ENCODE results near the gene GSG1L2.

Gene GSG1L2

DNA sequence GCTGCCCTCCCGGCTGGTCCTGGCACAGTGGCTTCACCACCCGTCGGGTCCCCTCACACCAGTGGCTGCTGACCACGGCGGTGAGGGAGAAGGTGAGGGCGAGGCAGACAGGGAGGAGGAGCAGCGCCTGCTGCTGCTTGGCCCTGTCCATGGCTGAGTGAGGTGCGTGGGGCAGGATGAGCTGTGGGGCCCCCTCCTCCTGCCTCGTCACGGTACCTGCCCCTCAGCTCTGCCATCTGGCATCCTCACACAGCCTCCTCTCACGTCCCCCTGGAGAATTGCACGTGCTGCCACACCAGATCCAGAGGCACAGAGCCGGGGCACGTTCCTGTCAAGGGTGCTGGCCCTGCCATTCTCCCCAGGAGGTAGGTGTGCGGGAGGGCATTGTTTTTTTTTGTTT, at the start of gene GSG1L2:
Gene GSG1L2, minus strand, starts transcription at position 159 of the 400 bp plus-strand sequence. Its CDS starts 8 bp downstream, at position 151.
- DNase-seq (ENCODE audit: low read depth in 1 of 2, low spot score in 1 of 2): no peak

DNA sequence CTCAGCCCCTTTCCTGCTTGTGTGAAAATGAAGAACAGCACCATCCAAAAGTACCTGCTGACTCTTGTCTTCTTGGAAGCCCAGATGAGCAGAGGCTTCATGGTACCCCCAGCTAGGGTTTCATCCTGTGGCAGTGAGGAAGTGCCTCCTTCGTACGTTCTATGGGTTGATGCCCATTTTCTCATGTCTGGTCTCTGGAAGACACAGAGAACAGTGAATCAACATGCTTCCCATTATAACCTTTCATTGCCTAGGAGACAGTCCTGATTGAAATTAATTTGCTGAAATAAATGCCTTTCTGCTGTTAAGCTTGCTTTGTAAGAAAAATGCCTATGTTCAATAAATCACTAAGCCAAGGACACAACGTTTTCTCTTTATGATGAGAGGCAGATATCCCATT, 46.7 kb upstream of the GSG1L2 start:
- DNase-seq (ENCODE audit: low read depth in 1 of 2, low spot score in 1 of 2): no peak

DNA sequence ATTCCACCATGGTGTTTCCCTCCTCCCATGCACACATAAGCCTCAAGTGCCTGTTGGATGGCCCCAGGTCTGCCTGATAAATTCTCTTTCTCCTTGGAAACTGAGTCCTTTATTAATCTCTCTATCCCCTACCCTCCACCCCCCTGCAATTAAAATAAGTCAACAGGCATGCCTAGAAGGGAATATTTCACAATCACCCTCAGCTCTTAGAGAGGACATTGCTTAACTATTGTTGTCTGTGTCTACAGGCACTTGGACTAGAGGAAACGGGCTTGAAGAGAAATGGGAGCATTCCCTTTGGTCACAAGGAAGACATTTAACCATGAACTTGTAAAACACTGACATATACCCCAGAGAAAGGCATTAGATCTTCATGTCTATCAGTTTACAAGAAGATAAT, 43.7 kb upstream of the GSG1L2 start:
- DNase-seq (ENCODE audit: low read depth in 1 of 2, low spot score in 1 of 2): no peak

DNA sequence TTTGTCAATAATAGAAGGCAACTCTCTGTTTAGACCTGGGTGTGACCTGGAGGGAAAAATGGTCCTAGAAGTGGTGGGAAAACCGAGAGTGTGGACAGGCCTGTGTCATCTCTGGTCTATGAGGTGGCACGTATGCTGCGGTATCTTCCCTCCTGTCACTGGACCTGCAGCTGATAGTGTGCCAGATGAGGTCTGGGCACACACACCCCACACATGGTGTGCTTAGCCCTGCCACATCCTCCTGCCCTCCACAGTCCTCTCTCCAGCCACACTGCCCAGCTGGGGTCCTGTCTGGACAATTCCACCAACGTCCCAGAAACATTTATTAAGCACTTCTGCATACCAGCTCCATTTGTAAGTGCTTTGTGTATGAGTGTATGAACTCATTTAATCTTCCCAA, 41.1 kb upstream of the GSG1L2 start:
- no peak for DNase-seq (ENCODE audit: low read depth in 1 of 2, low spot score in 1 of 2)

DNA sequence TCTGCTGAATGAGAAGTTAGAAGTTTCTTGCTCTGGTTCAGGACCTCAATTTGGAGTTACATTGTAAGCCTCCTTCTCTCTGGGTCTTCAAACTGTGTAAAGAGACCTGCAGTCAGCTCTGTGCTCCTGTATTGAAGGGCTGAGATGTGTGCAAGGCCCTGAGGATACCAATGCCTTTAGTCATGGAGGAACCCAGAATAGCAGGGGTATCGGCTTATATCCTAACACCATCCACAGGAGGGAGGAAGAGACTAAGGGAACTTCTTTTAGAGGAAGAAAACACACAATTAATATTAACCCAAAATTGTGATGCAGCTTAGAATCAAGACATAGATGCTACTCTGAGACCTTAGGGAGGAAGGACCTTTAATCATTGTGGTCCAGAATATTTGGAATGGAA, 40.3 kb upstream of the GSG1L2 start:
- no peak for DNase-seq (ENCODE audit: low read depth in 1 of 2, low spot score in 1 of 2)

DNA sequence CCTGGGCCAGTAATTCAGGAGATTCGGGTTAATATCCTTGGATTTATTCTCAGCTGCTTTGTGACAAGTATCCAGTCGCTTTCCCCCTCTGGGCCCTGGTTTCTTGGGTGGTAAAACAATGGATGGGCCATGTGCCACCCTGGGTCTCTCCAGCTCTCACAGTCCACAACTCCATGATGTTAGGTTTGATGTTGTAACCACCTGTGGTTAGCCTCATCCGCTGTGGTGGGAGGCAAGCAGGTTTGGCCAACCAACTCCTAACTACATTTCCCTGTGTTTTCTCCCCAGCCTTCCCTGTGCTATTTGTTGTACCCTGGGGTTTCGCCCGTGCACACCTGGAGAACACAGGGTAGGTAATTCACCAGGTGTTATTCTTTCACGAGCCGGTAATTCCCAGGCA, 39.0 kb upstream of the GSG1L2 start:
- no peak for DNase-seq (ENCODE audit: low read depth in 1 of 2, low spot score in 1 of 2)

DNA sequence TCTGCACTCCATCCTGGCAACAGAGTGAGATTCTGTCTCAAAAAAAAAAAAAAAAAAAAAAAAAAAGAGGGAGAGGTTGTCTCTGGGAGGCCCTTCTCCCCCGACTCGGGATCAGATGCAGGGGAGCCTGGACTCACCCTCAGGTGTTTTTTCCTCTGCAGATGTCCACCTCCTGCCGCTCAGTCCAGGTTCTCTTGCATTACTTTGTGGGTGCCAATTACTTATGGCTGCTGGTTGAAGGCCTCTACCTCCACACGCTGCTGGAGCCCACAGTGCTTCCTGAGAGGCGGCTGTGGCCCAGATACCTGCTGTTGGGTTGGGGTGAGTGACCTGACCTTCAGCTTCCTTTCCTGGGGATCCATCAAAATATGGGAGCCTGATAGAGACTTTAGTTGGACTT, 37.9 kb upstream of the GSG1L2 start:
- no peak for DNase-seq (ENCODE audit: low read depth in 1 of 2, low spot score in 1 of 2)

DNA sequence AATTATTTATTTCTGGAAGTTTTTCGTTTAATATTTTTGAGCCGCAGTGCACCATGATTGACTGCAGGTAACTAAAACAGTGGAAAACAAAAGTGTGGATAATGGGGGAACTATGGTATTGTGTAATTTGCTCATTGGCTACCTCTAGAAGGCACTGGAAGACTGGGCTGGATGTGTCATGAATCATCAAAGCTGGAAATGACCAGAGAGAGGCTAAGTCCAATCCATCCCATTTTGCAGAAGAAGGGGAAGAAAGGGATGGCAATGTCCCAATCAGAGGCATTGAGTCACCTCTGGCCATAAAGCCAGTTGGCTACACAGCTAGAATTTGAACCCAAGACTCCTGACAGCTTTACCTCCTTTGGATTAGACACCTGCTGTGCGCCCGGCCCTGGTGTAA, 33.2 kb upstream of the GSG1L2 start:
- DNase-seq (ENCODE audit: low read depth in 1 of 2, low spot score in 1 of 2): no peak

DNA sequence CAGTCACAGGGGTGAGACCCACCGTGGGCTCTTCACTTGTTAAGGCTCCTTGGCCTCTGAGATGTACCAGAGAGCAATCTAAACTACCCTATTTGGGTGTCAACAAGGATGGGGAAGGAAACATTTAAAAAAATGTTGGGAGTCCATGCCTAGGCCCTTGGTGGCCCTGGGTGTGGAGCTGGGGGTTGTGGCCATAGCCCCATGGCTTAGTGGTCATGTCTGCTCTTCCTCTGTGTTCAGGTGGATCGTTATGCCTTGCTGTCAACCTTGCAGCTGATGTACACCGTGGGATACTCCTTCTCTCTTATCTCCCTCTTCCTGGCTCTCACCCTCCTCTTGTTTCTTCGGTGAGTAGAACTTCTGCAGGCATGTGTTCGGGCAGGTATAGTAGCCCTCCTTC, 32.4 kb upstream of the GSG1L2 start:
- no peak for DNase-seq (ENCODE audit: low read depth in 1 of 2, low spot score in 1 of 2)

DNA sequence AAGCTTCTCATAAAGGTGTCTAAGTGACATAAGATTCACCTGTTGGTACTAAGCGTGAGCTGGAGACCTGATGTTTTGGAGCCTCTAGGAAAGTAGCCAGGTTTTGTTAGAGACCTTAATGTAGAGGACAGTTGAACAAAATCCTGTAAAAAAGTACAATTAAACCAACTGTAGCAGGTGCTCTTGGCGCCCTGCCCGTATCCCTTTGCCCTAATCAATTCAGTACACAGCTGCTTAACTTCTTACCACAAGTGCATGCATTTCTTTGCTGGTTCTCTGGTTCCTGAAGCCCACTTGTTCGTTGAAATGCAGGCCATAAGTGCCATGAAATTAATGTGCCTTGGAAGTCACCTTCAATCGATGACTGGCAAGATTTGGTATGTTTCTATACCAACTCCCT, 28.3 kb upstream of the GSG1L2 start:
- no peak for DNase-seq (ENCODE audit: low read depth in 1 of 2, low spot score in 1 of 2)

DNA sequence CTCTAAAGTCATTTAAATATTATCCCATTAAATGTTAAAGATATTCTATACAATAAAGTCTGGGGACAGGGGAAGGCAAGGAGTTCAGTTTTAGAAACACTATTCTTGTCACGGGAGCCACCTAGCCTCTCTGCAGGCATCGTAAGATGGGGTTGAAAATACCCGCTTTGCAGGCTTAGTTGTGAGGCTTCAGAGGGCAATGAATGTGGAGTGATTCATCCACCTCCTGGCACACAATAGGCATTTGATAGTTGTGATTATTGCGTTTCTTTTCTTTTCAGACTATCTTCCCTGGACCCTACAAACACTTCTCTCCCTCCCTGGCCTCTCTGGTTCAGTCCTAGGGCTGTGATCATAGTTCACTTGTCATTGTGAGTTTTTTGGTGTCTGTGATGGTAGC, 23.4 kb upstream of the GSG1L2 start:
- DNase-seq (ENCODE audit: low read depth in 1 of 2, low spot score in 1 of 2): no peak

DNA sequence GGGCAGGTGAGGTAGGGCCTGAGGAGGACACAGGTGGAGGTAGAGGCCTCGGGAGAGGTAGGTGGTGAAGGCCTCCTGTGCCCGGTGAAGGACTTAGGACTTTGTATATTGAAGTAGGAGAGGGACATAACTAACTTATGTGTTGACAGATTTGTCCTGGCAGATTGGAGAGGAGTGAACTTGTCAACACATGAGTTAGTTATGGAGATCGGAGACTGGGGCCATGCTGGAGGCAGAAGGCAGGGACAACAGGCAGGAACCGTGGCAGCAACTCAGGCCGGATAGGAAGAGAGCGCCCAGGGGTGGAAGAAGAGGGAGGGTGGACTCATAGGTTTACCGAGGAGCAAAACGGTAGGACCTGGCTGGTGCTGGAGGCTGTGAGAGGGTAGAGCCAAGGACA, 22.3 kb upstream of the GSG1L2 start:
- DNase-seq (ENCODE audit: low read depth in 1 of 2, low spot score in 1 of 2): no peak

DNA sequence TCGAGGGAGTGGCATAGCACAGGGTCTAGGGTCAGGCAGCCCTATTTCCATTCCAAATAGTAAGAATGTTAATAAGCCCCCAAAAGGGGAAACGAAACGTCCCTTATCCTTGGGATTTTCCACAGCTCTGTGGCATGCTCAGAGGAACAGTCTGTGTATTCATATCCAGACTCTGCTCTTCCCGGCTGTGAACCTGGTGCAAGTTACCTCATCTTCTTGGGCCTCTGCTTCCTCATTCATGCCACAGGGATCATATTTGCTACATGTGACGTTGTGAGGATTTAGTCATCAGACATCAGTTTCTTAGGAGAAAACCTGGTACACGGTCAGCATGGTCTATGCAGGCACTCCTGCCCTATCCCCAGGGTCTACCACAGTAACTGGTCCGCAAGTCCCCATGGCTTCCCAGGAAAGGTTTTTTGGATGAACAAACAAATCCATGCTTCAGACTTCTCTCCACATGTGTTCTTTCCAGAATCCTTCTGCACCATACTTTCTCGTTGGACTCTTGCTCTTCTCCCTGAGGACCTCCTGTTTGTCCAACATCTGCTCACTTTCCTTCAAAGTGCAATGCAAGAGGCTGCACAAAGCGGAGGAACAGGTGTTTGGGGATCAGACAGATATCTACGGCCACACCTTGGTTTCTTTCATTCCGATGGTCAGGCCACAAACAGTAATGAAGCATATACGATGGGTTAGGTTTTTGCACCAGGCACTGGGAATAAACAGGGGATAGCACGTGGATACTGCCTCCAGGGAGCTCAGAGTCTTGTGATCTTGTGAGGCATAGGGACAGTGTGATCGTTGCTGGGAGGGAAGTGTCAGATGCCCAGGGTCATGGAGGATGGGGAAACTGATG, 21.5 kb upstream of the GSG1L2 start:
- no peak for DNase-seq (ENCODE audit: low read depth in 1 of 2, low spot score in 1 of 2)

DNA sequence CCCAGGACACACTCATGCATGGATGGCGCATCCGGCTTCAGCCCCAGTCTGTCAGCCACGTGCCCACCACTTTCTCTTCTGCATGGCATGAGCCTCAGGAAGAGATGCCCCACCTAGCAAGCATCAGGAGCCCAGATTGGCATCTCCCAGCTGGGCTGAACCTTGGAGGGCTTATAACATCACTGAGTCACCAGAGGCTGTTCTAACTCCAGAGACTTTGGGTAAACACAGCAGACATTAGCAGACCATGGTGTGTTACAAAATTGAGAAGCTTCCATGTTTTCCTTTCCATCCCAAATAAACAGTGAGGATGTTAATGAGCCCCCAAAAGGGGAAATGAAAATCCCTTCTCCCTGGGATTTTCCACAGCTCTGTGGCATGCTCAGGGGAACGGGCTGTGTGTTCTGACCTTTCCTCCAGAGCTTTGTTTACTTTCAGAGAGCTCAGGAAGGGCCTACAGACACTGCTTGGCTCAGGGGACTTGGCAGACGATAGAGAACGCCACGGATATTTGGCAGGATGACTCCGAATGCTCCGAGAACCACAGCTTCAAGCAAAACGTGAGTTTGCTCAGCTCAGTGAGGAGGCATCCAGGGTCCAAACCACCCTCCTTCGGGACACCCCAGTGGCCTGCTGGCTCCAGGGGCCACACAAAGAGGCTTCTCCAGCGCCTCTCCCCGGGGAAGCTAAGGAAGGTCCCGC, 20.3 kb upstream of the GSG1L2 start:
- no peak for DNase-seq (ENCODE audit: low read depth in 1 of 2, low spot score in 1 of 2)

DNA sequence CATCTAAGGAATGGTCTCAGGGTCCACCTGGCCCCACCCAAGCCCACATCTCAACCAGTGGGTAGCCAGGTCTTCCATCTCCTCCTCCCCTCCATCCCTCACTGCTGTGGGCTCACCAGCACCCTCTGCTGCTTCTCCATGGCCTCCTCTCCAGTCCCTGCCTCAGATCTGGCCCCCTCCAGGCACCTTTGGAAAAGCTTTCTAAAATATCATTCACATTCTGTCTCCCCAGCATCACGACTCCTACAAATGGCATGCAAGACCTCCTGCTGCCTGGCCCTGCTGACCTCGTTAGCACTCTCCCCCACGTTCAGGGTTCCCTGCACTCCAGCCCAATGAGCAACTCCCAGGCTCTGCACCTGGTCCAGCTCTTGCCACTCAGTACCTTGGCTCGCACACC, 17.6 kb upstream of the GSG1L2 start:
- DNase-seq (ENCODE audit: low read depth in 1 of 2, low spot score in 1 of 2): no peak

DNA sequence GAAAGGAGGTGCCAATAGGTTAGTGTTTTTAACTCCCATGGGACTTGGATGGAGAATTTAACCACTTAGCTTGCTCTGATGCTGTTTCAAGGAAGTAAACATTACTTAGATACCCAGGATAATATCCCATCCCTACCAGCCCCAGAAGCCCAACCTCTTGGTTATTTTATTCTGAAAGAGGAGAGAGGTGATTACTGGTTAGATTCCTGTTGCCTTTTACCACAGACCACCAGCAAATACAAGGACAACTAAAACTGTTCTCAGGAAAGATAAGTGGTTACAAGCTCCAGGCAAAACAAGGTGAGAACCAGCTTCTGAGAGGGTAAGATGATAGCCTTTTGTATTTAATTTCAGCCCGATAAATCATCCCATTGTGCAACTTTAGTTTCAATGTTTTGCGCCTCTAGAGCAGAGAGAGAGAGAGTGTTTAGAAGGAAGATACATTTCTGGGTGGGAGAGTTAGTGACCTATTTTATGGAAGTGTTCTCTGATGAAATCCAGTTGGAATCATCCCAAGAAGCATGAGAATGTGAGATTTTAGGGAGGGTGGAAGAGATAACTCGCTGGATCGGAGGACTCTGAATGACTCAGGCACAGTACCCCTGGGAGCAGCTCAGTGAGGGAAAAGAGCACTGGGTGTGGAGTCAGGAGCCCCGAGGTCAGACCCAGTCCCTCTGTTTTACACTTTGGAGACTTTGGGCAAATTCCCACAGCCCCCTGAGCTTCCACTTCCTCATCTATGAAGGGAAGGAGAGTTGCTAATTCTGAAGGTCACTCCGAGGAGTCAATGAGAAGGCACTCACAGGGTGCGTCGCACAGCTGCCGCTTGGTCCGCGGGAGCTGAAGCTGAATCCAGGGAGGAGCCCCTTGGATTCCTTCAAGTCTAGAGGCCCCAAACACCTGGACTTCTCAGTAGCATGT, 15.9 kb upstream of the GSG1L2 start:
- DNase-seq (ENCODE audit: low read depth in 1 of 2, low spot score in 1 of 2): no peak

DNA sequence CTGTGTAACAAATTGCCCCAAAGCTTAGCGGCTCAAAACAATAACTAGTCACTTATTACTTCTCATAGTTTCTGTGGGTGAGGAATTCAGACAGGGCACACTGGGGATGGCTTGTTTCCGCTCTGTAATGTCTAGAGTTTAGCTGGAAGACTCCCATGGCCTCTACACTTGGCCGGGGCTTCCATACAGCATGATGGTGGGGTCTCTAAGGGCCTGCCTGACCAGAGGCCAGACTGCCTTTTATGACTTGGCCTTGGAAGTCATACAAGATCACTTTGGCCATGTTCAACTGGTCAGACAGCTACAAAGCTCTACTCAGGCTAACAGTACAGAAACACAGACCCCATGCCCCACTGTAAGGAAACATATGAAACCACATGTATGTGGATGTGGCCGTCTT, 12.0 kb upstream of the GSG1L2 start:
- no peak for DNase-seq (ENCODE audit: low read depth in 1 of 2, low spot score in 1 of 2)

DNA sequence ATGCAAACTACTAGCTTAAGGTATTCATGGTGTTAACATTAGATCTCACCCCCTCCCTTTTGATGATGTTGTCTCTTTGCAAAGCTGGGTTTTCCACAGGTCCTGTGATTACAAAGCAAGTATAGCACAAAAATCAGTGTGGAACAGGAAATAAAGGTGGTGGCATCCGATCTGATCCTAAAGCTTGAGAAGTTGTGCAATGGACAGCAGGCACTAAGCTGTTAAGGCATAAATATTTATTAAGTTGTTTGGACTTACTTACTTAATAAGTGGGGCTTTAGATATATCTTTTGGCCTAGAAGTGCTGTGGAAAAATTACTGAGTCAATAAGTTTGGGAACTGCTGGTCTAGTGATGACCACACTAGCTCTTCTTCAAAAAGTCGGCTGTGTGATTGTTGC, 8.8 kb upstream of the GSG1L2 start:
- no peak for DNase-seq (ENCODE audit: low read depth in 1 of 2, low spot score in 1 of 2)

DNA sequence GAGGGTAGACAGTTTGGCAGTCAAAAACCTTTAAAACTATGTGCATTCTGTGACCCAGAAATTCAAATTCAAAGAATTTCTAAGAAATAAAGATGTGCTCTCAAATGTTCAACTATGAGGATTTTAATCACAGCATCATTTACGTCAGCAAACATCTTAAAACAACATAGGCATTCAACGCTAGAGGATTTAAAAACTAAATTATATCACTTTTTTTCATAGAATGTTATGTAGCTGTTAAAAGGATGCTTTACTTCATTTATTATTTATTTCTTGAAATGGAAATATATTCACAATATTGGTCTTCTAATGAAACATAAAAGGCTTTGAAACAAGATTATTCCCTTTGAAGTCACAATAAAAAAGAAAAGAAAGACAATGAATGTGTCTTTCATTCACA, 7.5 kb upstream of the GSG1L2 start:
- DNase-seq (ENCODE audit: low read depth in 1 of 2, low spot score in 1 of 2): no peak

DNA sequence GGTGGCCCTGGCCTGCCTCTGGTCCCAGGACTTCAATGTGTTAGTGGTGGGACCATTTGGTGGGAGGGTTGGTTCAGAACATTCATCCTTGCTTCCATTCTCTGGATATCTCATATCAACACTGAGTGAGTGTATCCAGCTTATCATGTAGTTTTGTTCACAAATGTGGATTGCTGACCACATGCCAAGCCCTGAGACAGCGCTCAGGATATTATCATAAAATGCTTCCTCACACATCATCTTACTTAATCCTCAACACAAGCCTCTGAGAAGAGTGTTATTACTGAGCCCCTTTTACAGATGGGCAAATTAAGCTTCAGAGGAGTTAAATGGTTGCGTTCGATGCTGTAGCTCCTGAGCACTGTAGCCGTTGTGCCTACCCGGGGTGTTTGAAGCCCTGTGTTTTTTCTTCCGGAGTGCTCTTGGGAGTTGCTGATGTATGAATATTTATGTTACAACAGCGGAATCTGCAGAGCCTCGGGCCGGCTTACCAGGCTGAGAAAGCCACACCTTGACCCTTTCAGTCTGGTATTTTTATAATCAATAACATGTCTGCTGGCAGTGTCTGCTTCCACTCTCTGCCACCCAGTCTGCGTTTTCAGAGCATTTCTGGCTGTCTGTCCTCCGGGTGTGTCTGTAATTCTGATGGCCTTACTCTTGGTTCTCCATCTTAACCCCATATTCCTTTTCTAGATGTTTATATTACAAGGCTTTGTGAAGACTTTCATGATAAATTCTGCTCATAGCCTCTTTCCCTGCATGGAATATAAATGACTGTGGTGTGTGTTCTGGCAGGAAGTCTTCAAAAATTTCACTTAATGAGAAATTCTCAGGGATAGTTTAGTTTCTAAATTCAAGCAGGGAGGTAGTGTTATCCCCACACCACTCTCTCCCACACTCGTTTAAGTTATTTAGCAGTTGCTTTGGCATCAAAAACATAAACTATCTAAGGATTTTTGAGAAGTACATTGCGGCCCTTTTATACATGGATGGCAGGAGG, 6.7 kb upstream of the GSG1L2 start:
- no peak for DNase-seq (ENCODE audit: low read depth in 1 of 2, low spot score in 1 of 2)

Measured in activated CD4-positive, alpha-beta T cell treated with anti-CD3 and anti-CD28 coated beads, Interleukin-2, amount 50 U/mL, for 24 hours (primary cell).